Glomerular visceral epithelial cell (primary cell): ENCODE data around the gene IDH1.
"Not testable (repeated sequence)": the region's sequence is repeated elsewhere in the genome, so short reads cannot be mapped to it uniquely, and the experiment has no call there.

Experiments used
- DNase-seq: peaks from one replicate; pipeline ENCODE4 v3.0.0-alpha.2; 2016; ENCODE audit errors: extremely low spot score

The IDH1 gene

DNA sequence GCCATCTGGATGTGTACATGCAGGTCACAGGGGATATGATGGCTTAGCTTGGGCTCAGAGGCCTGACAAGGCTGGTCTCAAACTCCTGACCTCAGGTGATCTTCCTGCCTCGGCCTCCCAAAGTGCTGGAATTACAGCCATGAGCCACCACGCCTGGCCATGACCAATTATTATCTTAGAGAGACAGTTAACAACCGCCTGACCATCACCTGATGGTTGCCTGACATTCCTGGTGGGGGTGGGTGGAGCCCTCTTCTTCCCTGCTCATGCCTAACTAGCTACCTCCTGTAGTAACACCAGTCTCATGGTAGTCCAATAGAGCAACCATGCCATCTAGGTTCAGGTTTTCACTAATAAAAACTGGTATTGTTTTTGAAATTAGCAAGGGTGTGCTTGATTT, 33.0 kb downstream of the IDH1 start:
- not testable (repeated sequence) for DNase-seq

DNA sequence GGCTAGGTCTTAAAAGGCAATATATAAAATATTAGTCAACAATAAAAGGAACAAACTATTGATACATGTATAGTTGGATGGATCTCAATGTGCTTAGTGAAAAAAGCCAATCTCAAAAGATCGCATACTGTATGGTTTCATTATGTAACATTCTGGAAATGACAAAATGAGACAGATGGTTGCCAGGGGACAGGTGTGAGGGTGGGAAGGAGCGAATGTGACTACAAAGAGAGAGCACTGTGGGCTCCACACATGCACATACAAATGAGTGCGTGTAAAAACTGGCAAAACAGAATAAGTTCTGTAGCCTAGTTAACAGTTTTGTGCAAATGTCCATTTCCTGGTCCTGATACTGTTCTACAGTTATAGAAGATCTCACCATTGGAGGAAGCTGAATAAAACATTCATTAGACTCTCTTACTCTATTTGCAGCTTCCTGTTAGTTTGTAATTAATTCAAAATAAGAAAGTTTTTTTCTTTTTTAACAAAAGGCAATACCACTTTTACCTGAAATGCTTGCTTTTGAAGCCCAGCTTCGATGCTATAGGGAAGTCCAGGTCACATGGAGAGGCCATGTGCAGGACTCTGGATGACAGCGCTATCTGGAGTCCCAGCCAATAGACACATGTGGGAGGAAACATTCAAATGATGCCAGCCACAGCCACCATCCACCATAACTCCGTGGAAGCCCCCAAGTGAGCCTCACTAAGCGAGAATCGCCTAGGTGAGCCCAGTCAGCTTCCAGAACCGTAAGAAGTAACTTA, 44.0 kb downstream of the IDH1 start:
- DNase-seq: no peak

GRCh38 chr2:208208335-208209085, 46.4 kb downstream of the IDH1 start:
- DNase-seq: no peak

GRCh38 chr2:208207769-208208168, 47.1 kb downstream of the IDH1 start:
- no peak for DNase-seq

DNA sequence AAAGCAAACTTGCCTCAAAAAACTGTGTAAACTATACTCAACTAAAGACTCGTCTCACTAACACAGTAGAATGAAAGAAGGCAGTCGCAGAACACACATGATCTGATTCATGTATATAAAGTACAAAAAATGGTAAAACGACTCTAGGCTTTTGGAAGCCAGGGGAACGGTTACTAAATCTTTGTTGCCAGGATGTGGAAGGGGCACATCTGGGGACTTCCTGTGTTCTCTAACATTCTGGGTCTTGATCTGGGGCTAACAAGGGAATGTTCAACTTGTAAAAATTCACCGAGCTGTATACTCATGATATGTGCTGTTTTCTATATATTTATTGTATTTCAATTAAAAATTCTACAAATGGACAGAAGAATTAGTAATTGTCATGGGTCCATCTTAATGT, 50.7 kb downstream of the IDH1 start:
- DNase-seq: no peak

GRCh38 chr2:208195531-208195930, 59.3 kb downstream of the IDH1 start:
- DNase-seq: no peak

GRCh38 chr2:208192611-208193236, 62.1 kb downstream of the IDH1 start:
- DNase-seq: no peak

GRCh38 chr2:208189810-208190503, 64.9 kb downstream of the IDH1 start, which contains the start of gene C2orf80:
Gene C2orf80 (minus strand): TSS chr2:208190030. CDS start chr2:208186986, 3,044 bp downstream.
- no peak for DNase-seq

GRCh38 chr2:208189069-208189809, 65.6 kb downstream of the IDH1 start:
- DNase-seq: no peak

- DNase-seq: no peak
Observed at GRCh38 chr2:208186893-208187292, 68.0 kb downstream of the IDH1 start.

DNA sequence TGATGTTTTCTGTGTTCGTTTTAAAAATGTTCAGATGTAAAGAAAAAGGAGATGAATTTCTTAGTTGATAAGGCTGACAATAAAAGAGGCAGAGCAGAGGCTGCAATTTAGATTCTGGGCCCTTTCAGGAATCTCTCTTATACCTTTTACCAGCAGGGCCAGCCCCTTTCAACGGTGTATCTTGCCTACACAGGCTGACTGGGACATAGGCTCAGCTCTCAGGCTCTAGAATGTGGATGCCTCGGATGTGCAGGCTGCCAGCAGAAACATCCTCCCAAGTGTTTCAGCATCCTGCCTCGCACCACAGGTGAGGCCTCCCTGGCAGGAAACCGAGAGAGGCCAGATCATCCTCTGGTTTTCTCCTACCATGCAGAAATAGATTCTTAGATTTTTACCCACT, 68.4 kb downstream of the IDH1 start:
- DNase-seq: no peak
